NCI-H510A (cell line): ENCODE results near the gene CALB2.
"Not testable (repeated sequence)": the region's sequence is repeated elsewhere in the genome, so short reads cannot be mapped to it uniquely, and the experiment has no call there.

ENCODE experiments used
- DNase-seq: peaks from one replicate; lab custom pipeline; 2025; lab: John Stamatoyannopoulos, UW

CALB2 gene, protein sequence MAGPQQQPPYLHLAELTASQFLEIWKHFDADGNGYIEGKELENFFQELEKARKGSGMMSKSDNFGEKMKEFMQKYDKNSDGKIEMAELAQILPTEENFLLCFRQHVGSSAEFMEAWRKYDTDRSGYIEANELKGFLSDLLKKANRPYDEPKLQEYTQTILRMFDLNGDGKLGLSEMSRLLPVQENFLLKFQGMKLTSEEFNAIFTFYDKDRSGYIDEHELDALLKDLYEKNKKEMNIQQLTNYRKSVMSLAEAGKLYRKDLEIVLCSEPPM

DNA sequence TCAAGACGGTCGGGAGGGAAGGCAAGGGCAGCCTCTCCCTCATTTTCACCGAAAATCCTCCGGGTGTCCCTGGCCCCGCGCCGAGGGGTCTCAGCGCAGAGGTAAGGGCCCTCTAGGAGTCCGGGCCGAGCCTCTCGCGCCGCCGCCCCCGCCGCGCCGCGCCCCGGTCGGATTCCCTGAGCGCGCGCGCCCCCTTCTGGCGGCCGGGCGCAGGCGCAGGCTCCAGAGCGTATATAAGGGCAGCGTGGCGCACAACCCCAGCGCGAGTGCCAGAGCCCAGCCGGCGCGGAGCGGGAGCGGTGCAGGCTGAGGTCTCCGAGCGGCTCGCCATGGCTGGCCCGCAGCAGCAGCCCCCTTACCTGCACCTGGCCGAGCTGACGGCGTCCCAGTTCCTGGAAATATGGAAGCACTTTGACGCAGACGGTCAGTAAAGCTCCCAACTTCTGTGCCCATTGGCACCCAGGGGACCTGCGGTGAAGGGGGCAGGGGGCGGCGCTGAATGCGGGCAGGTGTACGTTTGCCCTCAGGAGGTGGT lies at the start of gene CALB2:
Gene CALB2 (plus strand): TSS at position 260 of the 535 bp plus-strand sequence. CDS start 70 bp downstream, at position 330.
- DNase-seq: no peak

DNA sequence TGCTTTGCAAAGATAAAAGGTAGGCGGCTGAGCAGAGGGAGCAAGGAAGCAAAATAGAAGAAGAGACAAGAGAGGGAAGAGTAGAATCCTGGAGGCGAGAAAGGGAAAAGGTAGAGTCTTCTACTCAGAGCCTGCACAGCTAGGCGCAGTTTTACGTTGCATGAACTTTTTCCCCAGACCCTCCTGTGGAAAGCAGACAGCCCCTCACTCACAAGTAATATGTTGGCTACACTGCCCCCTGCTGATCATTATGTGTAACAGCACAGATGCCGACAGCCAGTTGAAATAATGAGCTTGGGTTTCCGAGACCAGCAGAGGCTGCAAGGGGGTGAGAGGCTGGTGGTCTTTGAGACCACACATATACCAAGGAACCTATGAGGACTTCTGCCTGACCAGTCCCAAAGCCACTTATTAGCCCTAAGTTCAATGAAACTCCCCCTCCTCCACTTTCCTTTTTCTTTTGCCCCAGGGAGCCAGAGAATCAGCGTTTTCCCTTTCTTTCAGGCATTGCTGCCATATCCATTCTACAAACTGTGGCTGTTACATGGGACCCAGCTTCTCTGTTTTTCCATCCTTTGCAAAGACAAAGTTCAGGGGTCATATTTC lies 46.9 kb upstream of the CALB2 start:
- no peak for DNase-seq

DNA sequence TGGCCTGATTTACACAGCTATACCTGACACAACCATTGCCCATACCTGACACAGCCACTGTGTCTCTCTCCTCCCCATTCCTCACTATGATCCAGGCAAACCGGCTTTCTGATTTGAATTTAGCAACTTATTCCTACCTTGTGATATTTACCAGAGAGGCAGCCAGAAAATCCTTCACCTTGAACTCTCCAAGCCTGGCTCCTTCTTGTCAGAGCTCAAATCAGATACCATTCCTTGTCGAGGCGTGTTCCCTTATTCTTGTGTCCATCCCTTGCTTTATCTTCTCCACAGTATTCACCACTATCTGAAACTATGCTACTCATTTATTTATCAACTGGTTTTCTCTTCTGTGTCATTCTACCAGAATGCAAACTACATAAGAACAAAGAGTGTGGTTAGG lies 44.9 kb upstream of the CALB2 start:
- DNase-seq: not testable (repeated sequence)

DNA sequence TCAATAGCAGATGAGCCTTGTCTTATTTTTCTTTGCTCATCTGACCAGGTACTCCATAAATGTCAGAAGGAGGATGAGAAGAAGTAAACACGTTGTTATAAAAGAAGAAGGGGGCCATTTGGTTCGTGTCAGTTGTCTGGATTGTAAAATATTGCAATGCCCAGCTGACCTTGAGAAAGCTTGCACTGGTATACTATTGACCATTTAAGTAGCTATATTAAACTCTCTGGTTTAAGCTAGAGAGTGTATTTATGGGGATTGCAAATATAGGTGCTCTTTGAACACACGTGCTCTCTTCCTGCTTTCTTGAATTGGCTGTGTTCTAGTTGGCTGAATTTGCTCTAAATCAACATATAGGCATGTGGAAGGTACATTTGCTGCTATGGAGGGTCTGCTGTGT lies 43.3 kb upstream of the CALB2 start:
- no peak for DNase-seq

DNA sequence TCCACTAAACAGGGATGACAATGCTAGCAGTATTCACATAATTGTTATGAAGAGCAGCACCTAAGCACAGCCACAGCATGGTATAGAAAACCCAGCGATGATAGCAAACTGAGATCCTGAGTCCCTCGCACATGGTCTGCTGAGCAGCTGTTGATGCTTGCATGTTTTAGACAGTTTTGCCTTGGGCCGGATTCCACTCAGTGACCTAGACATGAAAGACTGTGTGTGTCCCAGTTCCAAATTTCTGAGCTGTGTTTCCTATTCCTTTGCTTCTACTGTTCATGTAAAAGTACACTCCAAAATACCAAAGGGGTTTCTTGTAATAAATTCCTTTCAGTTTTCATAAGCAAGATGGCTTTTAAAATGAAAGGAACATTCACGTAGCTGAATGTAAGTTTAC lies 38.5 kb upstream of the CALB2 start:
- DNase-seq: no peak

DNA sequence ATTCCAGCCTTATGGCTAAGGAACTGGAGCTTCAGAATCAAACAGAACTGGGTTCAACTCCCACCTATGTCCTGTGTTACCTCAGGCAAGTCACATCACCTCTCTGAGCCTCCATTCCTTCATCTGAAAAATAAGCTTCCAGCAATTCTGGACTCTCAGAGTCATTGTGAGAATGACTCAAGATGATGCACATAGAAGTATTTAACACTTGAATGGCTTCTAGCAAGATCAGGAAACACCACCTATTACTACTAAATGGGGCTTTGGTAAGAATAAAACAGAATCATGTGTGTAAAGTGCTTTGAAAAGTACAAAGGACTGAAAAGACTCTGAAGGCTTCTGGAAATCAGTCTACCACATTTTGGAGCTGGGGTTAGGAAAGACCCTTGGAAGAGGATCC lies 30.8 kb upstream of the CALB2 start:
- DNase-seq: no peak

DNA sequence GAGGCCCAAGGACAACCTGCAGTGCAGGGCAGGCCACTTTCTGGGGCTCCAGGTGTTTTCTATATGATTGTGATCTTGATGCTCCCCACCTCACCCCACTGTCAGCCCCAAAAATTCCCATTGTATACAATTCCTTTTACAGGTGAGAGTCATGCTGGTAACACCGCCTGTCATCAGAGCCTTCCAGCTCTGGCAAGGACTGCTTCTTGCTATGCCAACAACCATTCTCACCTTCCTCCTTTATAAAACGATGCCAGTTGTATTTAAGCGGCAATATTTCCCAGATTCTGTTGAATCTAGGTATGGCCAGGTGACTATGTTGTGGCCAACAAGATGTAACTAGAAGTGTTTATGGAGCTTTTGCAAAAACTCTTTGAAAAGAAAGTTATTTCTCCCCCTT lies 30.4 kb upstream of the CALB2 start:
- no peak for DNase-seq

DNA sequence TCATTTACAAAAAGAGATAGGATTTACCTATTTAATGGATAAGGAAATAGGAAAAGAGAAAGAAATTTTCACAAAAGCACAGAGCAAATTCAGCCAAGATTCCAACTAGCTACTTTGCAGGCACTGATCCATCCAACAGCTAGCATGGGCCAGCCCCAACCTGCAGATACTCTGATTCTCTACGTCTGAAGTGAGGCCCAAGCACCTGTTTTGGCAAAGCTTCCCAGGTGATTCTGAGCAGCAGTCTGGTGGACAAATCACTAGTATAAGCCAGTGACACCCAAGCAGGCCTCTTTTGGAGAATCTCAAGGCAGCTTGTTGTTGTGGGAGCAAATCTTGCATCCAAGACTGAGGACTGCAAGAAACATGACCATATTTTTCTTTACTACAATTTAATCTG lies 20.9 kb upstream of the CALB2 start:
- no peak for DNase-seq

DNA sequence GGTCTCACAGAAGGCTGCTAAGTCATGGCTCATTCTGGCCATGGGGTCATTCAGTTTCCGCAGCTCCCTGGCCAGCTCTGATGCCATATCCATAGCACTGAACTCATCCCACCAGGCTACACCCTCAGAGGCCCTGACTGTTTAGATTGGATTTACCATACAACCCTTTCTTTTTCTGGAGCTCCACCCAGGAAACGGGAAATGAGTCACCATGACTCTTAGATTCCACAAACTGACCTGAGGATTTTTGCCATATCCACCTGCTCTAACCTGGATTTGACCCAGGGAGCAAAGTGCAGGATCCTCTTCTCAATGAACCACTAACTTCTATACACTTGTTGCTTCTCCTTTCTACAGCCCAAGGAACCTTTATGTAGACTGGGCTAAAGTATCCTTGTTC lies 20.3 kb upstream of the CALB2 start:
- no peak for DNase-seq

DNA sequence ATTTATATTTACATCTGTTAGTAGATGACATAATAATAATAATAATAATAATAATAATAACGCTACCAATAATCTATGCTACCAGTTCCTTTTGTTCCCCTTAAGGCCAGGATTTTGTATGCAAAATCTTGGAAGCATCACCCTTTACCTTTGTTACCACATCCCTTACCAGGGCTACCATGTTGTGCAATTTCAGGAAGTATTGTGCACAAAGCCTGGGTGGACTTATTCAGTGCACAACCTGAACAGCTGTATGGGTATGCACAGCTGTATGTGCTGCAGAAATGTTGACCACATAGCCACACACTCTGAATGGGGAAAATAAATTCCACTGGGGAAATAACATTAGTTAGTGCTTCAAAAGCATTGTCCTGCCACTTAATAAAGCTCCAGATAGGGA lies 19.9 kb upstream of the CALB2 start:
- no peak for DNase-seq

DNA sequence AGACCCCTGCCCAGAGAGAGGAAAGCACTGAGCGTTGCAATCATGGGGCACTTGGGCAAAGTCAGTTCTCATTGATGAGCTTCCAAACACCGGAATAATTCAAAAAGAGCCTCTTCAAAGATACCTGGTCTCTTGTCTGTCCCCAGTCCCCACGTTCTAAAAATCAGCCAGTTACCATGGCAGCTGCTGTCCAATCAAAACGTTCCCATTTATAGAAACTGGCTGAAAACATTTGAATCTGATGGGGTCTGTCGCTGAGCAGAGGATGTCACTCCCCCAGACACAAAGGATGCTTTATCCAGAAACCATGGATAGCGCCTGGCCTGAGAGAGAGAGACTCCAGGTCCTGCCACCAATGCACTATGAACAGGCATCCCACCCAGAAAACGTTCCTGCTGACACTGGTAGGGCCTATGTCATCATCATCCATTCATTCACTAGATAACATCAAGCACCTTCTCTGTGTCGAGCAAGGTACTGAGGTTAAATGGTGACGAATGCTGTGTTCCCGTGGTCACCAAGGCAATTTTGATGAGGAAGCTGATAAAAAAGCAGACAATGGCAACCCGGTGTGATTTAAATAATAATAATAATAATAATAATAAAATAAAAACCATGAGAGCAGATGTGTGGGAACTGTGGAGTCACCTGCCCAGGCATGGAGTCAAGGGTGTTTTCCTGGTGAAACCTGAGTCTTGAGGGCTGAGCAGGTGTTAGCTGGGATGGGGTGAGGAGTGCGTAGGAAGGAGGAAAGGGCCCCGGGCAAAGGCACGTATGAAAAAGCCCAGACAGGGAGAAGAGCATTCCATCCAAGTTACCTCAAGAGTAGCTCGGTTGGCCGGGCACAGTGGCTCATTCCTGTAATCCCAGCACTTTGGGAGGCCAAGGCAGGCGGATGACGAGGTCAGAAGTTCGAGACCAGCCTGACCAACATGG lies 19.0 kb upstream of the CALB2 start:
- peak; percentile 68 for DNase-seq

DNA sequence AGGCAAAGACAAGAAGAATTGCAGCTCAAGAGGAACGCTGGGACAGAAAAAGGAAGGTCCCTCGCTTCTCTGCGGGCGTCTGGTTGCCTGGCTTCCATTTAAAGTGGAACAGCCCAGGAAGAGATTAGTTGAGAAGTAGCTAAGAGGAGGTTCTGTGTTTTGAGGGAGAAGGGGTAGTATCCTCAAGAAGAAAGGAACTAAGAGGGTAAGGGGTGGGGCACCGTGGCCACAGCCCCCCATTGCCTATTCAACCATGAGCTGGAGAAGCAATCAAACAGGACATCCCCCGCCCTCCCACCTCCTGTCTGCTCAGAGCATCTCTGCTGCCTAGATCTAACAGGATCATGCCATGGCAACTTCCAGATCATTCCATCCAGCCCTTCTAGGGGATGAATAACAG lies 18.1 kb upstream of the CALB2 start:
- DNase-seq: no peak

DNA sequence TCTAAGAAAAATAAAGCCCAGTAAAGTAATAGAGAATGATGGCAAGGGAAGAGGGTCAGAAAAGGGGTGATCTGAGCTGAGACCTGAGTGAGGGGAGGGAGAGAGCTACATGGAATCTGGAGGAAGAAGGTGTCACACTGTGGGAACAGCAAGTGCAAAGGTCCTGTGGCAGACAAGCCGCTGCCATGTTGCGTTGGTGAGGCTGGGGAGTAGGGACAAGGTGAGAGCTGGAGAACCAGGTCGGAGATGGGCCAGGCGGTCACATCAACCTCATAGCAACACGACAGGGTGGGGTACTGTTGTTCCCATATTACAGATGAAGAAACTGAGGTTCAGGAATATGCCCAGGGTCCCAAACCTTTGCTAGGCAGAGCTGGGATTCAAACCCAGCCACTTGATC lies 16.6 kb upstream of the CALB2 start:
- no peak for DNase-seq

DNA sequence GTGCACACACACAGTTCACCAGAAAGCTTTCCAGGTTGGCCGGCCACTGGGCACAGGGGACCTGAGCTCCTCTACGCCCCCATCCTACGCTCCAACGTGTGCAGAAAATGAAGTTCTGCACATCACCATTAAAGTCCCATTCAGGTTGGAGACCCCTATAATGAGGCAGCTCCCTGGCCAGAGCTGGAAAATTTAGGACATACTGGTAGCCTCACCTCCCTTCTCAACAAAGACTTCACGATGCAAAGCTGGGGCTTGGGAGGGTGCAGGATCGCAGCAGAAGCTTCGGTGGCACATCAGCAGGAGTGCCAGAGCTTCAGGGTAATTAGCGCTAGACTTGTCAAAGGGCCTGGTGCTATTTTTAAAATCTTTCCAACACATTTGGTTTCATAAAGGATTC lies 15.4 kb upstream of the CALB2 start:
- no peak for DNase-seq

DNA sequence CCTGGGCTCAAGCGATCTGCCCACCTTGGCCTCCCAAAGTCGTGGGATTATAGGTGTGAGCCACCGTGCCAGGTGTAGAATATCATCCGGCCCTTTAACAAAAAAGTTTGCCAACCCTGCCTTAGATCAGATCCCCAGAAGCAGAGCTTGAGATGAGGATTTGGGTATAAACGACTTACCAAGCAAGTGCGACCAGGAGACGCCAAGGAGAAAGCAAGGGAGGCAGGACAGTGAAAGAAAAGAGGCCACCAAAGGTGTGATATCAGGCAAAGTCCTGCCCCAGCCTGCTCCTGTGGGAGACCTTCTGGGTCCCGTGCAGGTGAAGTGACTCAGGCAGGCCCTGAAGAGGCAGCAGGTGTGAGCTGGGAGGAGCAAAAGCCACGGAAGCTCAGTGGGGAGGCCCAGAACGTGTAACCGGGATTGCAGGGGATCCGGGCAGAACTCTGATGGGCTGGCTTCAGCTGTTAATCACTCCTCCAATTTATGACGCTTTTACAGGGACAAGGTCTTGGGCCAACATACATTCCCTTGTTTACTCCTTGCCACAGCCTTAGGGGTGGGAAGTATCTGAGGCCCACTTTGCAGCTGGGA lies 14.1 kb upstream of the CALB2 start:
- DNase-seq: peak; percentile 72

DNA sequence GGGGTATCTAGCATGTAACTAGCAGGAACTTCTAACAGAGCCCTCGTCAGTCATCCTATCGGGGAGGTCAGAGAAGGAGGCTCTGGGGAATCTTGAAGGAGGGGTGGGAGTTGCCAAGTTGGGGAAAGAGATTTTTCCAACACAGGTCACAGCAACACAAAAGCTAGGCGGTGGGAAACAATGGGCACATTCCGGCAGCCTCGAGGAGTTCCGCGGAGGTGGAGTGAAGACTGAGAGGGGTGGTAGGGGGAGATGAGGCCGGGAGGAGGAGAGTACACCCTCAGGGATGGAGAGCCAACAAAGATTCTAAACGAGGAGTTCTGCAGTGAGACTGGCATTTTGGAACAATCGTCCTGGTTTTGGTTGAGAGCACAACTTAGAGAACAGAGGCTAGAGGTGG lies 13.5 kb upstream of the CALB2 start:
- DNase-seq: no peak

DNA sequence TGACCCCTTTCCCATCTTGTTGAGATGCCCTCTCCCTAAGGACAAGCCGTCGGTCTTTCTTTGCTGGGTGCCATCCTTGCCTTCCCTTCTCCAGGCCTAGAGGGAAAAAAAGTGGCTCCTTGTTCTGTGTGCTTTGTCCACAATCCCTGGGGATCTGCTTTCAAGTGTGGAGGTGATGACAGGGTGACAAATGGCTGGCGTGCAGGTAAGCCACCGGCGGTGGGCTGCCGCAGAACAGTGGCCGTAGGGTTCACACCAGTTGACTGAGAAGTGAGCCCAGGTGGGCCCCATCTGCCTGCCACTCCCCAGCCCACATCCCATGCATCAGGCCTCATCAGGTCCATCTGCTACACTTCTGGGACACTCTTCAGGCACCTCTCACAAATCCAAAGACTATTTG lies 11.4 kb upstream of the CALB2 start:
- DNase-seq: peak; percentile 76

DNA sequence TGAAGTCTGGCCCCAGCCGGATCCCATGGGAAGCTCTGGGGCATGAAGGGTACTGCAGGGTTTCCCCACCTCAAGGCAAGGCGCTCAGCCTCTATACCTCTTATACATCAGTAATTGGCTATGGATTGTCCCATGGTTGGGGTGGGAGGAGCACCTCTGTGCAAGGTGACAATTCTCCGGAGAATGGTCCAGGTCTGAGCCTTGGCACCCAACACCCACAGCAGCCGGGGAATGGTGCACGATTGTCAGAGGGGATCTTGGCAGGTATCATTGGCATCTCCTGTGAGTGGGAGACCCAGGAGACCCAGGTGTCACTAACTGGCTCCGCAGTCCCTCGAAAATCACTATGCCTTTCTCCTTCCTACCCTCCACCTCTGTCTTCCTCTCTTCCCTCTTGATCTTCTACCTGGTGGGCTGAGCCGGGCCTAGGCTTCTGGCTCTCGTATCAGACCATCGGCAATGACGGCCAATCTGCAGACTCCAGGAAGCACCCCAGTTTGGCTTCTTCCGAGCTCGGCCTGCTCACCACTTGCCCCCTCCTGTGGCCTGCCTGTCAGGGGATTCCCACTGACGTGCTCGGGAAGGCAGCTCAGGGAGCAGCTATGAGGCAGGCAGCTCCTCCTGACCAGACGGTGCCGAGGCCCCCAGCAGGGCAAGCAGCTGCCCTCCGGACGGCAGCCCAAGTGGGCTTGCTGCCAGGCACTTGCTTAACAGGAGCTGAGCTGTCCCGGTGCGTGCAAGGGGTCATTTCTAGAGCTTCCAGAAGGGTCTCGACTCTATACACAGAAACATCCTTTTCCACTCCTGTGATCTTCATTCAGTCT lies 10.0 kb upstream of the CALB2 start:
- DNase-seq: no peak

DNA sequence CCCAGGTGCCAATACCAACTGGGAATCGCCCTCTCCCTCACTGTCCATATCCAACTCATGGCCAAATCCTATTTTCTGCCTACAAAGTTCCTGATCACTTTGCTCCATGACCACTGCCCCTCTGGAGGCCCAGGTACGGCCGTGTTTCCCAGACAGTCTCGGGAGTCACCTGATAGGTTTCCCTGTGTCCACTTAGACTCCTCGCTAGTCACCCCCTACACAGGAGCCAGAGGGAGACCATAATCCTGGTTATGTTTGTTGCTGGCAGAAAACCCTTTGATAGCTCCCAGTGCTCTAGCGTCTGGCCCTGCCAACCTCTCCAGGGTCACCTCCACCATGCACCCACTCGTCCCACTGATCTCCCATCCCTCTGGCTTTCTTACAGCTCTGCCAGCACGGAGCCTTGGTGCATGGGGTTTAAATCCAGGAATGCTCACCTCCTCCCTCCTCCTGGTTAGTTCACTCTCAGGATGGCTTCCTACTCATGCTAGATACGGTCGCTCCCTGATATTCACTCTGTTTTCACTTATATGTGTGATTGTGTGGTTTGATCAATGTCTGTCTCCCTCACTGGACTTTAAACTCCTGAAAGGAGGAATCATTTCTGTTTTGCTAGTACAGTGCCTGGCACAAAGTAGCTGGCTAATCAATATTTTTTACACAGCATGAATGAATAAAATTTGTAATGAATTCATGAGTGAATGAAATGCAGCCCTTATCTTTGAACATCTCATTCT lies 7.5 kb upstream of the CALB2 start:
- no peak for DNase-seq

DNA sequence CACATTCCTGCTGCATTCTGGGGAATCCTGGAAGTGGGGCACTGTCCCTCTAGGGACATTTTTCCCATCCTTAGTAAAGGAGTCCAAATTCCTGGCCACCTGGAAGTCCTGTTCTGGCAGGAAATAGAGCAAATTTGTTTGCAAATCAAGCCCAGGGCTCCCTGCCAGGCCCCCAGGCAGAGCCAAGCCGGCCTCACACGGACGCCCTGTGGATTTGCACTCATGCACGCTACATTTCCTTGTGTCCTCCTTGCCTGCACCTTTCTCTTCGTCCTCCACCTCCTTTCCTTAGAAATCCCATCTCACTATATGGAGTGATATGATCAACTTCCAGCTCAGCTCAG lies 7.0 kb upstream of the CALB2 start:
- DNase-seq: no peak

DNA sequence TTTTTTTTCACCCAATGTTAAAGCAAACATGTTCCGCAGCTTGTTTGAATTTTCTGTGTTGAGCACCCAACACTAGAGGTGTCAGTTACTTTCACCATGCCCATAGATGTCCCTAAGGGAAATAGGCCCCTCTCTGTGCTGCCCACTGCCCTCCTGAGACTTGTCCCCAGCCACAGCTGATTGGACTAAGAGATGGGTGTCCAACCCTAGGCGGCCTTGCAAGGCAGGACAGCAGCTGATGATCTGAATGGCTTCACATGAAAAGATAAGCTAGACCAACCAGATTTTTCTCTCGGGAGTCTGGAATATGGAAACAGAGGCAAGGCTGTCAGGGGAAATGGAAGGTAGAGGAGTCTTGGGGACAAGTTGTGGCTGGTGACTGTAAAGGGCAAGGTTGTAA lies 6.1 kb upstream of the CALB2 start:
- no peak for DNase-seq
